Smooth muscle cell (in vitro differentiated cells): ENCODE measurements around the gene CCDC137. TPM values are rescaled to one million over a fixed set of nuclear protein-coding genes. Genes with fewer than 3 reads are reported as not detected.
A peak's percentile ranks its signal among the peaks of the same experiment; 100 is the strongest.

Experiments
- DNase-seq: peaks from one replicate; lab custom pipeline; 2025; ENCODE audit not compliant: unreplicated experiment; lab: John Stamatoyannopoulos, UW
- H2AFZ ChIP-seq: fragments of 200-600 bp; sonication (generic); 2 replicates; pipeline ENCODE4 v1.6.0; 2016; ENCODE audit warnings: antibody characterized with exemption, low read depth, mild to moderate bottlenecking
- H3F3A ChIP-seq: fragments of 200-600 bp; sonication (generic); 2 replicates; pipeline ENCODE4 v1.6.0; 2017; ENCODE audit warnings: antibody characterized with exemption, low read depth
- H3K27ac ChIP-seq: fragments of 200-600 bp; sonication (generic); 2 replicates; pipeline ENCODE4 v1.5.1; 2016; ENCODE audit warnings: low read depth, mild to moderate bottlenecking
- H3K27me3 ChIP-seq: fragments of 200-600 bp; sonication (generic); 2 replicates; pipeline ENCODE4 v1.6.1; 2016; ENCODE audit warnings: low read depth, mild to moderate bottlenecking
- H3K36me3 ChIP-seq: fragments of 200-600 bp; sonication (generic); 2 replicates; pipeline ENCODE4 v1.5.1; 2016; ENCODE audit warnings: low read depth
- H3K4me1 ChIP-seq: fragments of 200-600 bp; sonication (generic); 2 replicates; pipeline ENCODE4 v1.5.1; 2016; ENCODE audit warnings: low read depth
- H3K4me2 ChIP-seq: fragments of 200-600 bp; sonication (generic); 2 replicates; pipeline ENCODE4 v1.6.0; 2016; ENCODE audit warnings: mild to moderate bottlenecking
- H3K4me3 ChIP-seq: fragments of 200-600 bp; sonication (generic); 2 replicates; pipeline ENCODE4 v1.5.1; 2016; ENCODE audit warnings: mild to moderate bottlenecking
- H3K79me2 ChIP-seq: fragments of 200-600 bp; sonication (generic); 2 replicates; pipeline ENCODE4 v1.6.0; 2016; ENCODE audit warnings: low read depth, mild to moderate bottlenecking
- H3K9ac ChIP-seq: fragments of 200-600 bp; sonication (generic); 2 replicates; pipeline ENCODE4 v1.6.0; 2016; ENCODE audit warnings: low read depth
- H3K9me3 ChIP-seq: fragments of 200-600 bp; sonication (generic); replicated peaks from 2 replicates; pipeline ENCODE4 v1.5.1; 2016; ENCODE audit warnings: low read depth
- H4K20me1 ChIP-seq: fragments of 200-600 bp; sonication (generic); 2 replicates; pipeline ENCODE4 v1.6.0; 2016; ENCODE audit warnings: low read depth
- WGBS: methylation state at CpG from one replicate; pipeline ENCODE4 v1.1.7; 2016; ENCODE audit warnings: low lambda C conversion rate; 5-methylcytosine and 5-hydroxymethylcytosine counted together
- polyA plus RNA-seq: library from polyadenylated mRNA; unstranded; fragments of >200 nt; fragmentation: Nextera tagmentation; extraction: Ambion mirVana; gene quantifications from 2 replicates; pipeline ENCODE4 v1.2.1, GENCODE V29; 2016
- total RNA-seq: library from RNA; depleted of rRNA; stranded (reverse); fragments of >200 nt; gene quantifications from 2 replicates; pipeline ENCODE4 v1.2.3, GENCODE V29; 2014
- TF ChIP-seq, protein P1 (sequence below): fragments of 200-600 bp; sonication (generic); IDR thresholded peaks from 2 replicates; pipeline ENCODE4 v1.5.1; 2017; ENCODE audit warnings: borderline replicate concordance, mild to moderate bottlenecking, antibody characterized with exemption; ENCODE audit not compliant: insufficient read depth, poor library complexity, severe bottlenecking

Gene CCDC137
- total and polyA plus RNA-seq, 2 experiments from 2014 or later: 5.0 to 24.6 TPM

DNA sequence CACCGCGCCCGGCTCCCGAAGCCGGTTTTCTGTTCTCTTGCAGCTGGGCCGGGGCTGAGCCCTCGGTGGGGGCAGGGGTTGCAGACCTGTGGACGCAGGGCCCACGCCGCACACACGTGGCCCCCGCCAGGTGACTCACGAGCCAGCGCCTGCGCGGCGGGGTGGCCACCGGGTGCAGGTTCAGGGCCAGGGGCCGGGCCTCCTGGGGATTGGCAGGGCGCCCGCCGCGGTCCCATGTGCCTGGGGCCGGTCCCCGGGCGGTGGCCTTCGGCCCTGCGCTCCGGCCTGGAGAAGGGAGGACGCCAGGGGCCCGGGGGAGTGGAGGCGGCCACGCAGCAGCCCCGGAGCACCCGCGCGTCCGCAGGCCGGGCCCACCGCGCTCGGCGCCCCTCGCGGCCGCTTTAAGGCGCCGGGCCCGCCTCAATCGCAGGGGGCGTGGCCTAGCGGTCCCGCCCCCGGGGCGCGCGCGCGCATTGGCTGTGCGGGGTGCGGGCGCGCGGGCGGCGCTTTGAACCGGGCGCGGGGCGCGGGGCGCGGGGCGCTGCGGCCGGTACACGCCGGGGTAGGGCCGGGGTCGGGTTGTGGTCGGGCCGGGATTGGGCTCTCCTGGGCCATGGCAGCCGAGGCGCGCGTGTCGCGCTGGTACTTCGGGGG is 45.4 kb downstream of the CCDC137 start, which contains the start of gene SLC25A10:
TSS of gene SLC25A10 (plus strand) at position 471 of the 654 bp plus-strand sequence. CDS start at position 614, 143 bp downstream.
- H4K20me1 ChIP-seq: no peaks in the 10 kb centered on the region
- H3K79me2 ChIP-seq: no peaks in the 10 kb centered on the region
- H3K4me3 ChIP-seq: peak within 1 kb of the TSS; percentile 71
- H3F3A ChIP-seq: peaks cover 5% of the 10 kb centered on the region
- 1% methylated on average over 36 of the region's 89 CpGs for WGBS
- TF ChIP-seq, protein P1, sequence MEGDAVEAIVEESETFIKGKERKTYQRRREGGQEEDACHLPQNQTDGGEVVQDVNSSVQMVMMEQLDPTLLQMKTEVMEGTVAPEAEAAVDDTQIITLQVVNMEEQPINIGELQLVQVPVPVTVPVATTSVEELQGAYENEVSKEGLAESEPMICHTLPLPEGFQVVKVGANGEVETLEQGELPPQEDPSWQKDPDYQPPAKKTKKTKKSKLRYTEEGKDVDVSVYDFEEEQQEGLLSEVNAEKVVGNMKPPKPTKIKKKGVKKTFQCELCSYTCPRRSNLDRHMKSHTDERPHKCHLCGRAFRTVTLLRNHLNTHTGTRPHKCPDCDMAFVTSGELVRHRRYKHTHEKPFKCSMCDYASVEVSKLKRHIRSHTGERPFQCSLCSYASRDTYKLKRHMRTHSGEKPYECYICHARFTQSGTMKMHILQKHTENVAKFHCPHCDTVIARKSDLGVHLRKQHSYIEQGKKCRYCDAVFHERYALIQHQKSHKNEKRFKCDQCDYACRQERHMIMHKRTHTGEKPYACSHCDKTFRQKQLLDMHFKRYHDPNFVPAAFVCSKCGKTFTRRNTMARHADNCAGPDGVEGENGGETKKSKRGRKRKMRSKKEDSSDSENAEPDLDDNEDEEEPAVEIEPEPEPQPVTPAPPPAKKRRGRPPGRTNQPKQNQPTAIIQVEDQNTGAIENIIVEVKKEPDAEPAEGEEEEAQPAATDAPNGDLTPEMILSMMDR: no peak
- H3K4me2 ChIP-seq: peak within 1 kb of the TSS; percentile 98
- H2AFZ ChIP-seq: no peak within 1 kb of the TSS
- peak within 1 kb of the TSS; percentile 28 for H3K27ac ChIP-seq
- no peaks in the 10 kb centered on the region for H3K9me3 ChIP-seq
- peak; percentile 53 for DNase-seq
- no peaks in the 10 kb centered on the region for H3K27me3 ChIP-seq
- H3K4me1 ChIP-seq: peaks cover 27% of the 10 kb centered on the region
- no peaks in the 10 kb centered on the region for H3K36me3 ChIP-seq
- H3K9ac ChIP-seq: peak within 1 kb of the TSS; percentile 22

DNA sequence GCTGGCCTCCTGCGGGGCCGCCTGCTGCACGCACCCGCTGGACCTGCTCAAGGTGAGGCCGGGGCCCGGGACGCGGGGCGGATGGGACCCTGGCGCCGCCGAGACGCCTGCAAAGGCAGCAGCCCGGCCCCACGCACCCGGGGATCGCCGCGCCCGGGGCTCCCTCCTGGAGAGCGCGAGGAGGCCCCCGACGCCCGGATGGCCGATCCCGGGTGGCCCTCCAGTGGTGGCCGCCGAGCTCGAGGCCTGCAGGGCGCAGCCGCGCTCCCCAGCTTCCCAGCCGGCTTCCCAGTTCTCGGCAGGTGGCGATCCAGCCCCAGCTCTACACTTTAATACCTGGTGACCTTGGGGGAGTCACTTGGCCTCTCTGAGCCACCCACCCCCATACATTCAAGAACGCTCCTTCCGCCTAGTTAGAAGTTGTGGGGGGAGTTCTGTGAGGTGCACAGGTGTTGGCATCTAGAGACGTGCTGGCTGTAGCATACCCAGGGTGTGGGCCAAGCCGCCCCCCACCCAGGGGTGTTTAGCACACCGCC is 46.0 kb downstream of the CCDC137 start:
- Histone ChIP-seq H3K27me3 (no peaks in the 10 kb centered on the region), H3K36me3 (no peaks in the 10 kb centered on the region), H3F3A (peaks cover 5% of the 10 kb centered on the region), H3K9me3 (no peaks in the 10 kb centered on the region), H3K4me1 (peaks cover 27% of the 10 kb centered on the region), H2AFZ (no peak overlapping the region), H4K20me1 (no peaks in the 10 kb centered on the region), H3K27ac (no peak overlapping the region), H3K4me3 (peak overlapping the region; percentile 71), H3K9ac (peak overlapping the region; percentile 22), H3K79me2 (no peaks in the 10 kb centered on the region), H3K4me2 (peak overlapping the region; percentile 98)
- WGBS: 4% methylated on average over 35 of the region's 41 CpGs
- DNase-seq: peak; percentile 38
- TF ChIP-seq, protein P1: no peak

DNA sequence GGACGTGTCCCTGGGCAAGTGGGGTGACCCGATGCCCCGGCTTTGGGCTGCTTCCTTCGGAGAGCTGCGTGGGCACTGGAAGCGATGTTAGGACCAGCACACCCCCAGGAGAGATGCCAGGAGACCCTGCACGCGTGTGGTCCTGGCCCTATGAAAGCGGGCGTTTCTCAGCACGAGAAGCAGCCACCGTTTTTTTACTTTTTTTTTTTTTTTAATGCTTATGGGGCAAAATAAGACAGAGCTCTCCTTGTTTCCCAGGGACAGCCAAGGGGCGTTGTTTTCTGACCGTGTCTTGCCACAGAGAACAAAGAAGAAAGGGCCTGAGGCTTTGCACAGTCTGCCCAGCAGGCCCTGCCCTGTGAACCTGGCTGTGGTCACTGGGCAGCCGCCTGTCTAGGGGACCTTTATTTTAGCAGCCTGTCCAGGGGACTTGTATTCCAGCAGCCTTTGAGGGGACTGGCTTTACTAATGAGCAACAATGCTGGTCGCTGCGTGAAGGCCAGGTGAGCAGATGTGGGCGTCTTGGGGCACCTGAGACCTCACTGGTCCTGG is 46.5 kb downstream of the CCDC137 start:
- H3K9ac ChIP-seq: no peak overlapping the region
- no peaks in the 10 kb centered on the region for H3K27me3 ChIP-seq
- no peak for DNase-seq
- H3K27ac ChIP-seq: no peak overlapping the region
- H2AFZ ChIP-seq: no peak overlapping the region
- no peaks in the 10 kb centered on the region for H3K79me2 ChIP-seq
- H3F3A ChIP-seq: peaks cover 5% of the 10 kb centered on the region
- peak overlapping the region; percentile 98 for H3K4me2 ChIP-seq
- TF ChIP-seq, protein P1: no peak
- peaks cover 27% of the 10 kb centered on the region for H3K4me1 ChIP-seq
- H3K4me3 ChIP-seq: peak overlapping the region; percentile 71
- H4K20me1 ChIP-seq: no peaks in the 10 kb centered on the region
- no peaks in the 10 kb centered on the region for H3K9me3 ChIP-seq
- 53% methylated on average over 18 of the region's 18 CpGs for WGBS
- H3K36me3 ChIP-seq: no peaks in the 10 kb centered on the region
